Left renal cortex interstitium (tissue), 4 donors: ENCODE measurements around the gene CDH7. TPM values are rescaled to one million over a fixed set of nuclear protein-coding genes. Genes with fewer than 3 reads are reported as not detected.

Source experiments
- DNase-seq, 4 donors: peaks; one replicate each; pipeline ENCODE4 v3.0.0-alpha.2; 2013; ENCODE audit warnings: low read depth in 4 of 4, low spot score in 2 of 4, missing footprints in 1 of 4
- polyA plus RNA-seq, 4 donors: library from polyadenylated mRNA; unstranded; fragments of 120-200 nt; gene quantifications; one replicate each; pipeline ENCODE4 v1.2.1, GENCODE V29; 2013; ENCODE audit not compliant: insufficient read length in 4 of 4

The CDH7 gene
- polyA plus RNA-seq, 4 donors, result 14.2 to 19.6 (median 17.3) TPM

DNA sequence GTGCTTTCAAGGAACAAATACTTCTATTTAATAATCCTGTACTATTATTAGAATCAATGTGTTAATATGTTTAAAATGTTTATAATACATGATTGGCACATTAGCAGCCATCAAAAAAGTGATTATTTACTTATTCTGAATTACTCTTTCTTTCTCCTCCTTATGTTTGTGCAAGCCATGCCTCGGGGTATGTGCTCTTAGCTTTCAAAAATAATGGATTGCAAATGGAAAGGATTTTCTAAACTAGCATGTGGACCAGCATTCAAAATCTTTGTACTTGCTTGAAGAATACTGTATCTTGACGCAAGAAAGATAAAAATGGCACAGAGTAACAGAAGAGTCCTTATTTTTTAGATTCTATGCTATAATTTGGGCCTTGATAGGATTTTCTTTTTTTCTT lies 156.5 kb downstream of the CDH7 start:
- DNase-seq, result no peak

DNA sequence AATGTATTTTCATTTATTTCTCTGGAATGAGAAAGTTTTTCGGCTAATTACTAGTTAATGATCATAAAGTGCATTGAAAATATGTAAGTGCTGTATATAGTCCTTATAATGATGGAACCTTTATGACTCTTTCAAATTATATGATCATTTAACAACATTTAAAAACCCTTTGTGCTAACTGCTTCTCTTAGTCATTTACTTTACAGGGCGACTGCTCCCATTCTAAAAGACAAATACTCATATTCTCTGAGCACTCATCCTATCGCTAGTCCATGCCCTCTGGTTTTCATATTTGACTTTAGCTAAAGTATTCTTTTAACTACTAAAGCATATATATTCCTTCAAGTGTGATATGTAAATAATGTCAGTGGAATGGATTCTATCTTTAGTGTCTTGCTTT lies 168.2 kb downstream of the CDH7 start:
- no peak for DNase-seq

DNA sequence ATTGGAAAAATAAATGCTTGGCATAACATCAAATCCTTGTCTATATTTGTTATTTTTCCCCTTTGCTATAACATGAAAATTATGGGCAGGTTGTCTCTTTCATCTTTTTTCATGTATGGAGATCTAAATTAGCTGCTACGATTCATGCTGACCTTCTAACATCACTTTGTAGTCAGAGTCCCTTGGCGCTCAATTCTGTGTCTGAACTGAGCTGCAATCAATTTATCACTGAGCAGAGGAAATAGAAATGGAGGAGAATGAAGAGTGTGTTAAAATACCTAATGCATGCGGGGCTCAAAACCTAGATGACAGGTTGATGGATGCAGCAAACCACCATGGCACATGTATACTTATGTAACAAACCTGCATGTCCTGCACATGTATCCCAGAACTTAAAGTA lies 168.9 kb downstream of the CDH7 start:
- DNase-seq, result no peak

DNA sequence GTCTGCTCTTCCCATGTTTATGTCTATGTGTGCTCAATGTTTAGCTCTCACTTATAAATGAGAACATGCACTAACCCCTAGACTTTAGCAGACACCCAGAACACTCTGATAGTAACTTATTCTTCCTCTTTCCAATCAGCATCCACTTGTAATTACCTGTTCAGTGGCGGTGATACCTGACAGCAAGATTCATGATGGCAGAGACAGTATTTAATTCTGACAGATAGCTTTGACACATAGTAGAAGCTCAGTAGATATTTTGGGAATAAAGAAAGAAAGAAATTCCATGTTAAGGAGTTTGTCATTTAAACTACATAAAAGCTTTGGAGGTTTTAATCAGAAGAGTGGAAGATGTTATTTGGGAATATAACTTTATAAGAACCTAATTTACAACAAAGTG lies 171.3 kb downstream of the CDH7 start:
- DNase-seq, result no peak

DNA sequence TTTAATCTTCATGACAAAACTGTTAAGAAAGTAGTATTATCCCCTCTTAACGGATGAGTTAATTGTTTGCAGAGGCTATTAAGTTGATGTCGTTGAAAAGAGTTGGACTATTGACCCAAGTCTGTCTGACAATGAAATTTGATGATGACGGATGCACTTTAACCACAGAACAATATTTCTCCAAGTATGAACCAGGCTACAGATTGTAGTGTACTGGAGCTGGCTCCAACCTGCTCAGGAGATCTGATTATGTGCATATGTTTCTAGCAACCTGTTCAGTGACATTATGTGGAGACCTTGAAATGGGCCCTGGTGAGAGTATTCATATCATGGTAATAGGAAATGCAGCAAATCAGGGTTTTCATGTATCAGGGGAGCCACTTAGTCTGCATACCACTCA lies 174.1 kb downstream of the CDH7 start:
- DNase-seq, result no peak

DNA sequence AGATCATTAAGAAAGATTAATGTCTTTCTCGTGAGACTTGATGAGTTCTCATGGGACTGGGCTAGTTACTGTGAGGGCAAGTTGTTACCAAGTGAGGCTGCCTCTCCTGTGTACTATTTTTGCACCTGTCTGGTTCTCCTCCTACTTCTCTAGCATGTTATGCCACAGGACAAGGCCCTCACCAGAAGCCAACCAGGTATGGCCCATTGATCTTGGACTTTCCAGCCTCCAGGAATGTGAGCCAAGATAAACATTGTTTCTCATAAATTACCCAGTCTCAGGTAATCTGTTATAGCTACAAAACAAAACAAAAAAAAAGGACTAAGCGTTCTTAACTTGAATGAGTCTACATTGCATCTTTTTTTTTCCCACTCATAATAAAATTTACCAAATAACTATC lies 184.1 kb downstream of the CDH7 start:
- DNase-seq, result no peak

DNA sequence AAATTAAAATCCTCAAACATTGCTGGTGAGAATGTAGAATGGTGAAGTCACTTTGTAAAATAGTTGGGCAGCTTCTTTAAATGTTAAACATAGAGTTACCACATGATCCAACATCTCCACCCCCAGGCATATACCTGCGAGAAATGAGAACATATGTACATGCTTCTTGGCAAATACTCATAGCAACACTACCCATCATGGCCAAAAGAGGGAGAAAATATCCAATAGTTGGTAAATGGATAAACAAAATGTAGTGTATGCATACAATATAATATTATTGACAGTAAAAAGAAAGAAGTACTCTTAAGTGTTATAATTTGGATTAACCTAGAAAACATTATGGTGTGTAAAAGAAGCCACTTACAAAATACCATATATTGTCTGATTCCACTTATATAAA lies 185.9 kb downstream of the CDH7 start:
- DNase-seq, result no peak

DNA sequence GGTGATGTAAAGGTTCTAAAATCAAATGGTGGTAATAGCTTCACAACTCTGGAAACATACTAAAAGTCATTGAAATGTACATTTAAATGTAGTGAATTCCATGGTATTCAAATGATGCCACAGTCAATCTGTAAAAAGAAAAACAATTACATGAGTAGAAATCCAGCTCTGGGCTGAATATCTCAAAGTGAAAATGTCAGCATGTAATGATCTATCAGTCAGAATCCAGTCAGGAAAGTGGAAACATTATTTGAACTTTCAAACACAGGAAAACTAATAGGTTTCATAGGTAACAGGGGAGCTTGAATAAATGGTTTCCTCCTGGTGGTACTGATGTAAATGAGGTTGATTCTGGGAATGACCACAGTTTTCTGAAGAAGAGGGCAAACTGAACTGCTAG lies 186.4 kb downstream of the CDH7 start:
- no peak for DNase-seq

DNA sequence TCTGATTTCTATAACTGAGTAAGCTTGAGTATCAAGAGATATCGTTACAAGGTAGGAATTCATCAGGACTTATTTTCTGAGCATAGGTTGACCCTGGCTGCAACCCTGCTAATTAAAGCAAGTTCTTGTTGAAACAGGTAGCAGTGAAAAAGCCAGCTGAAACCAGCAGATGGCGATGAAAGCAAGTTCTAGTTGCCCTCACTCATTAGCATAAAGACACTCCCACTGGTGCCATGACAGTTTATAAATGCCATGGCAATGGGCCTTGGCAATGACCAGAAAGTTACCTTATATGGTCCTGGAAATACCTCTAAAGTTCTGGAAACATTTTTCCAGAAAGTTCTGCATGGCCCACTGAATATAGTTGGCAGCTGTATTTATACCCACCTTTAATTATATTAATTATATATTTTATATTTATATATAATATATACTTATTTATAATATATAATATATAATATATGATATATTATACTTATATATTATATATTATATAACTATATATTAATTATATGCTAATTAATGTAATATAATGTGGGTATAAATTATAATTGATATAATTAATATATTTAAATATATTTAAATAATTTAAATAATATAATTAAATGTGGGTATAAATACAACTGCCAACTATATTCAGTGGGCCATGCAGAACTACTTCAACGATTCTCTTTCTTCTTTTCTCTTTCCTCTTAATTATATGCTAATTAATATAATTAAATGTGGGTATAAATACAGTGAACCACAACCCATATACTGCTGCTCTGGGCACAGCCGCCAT lies 188.0 kb downstream of the CDH7 start:
- DNase-seq, result no peak
